K562 (cell line): ENCODE data around the gene NRTN. TPM values are rescaled to one million over a fixed set of nuclear protein-coding genes. Genes with fewer than 3 reads are reported as not detected.
A peak's percentile ranks its signal among the peaks of the same experiment; 100 is the strongest.

Experiments
- ATAC-seq: fragments of 200-7000 bp; cut with Tn5 transposase; 3 replicates; pipeline ENCODE4 v1.9.1; 2020; ENCODE audit warnings: moderate library complexity
- BruUV-seq: library from RNA; stranded (reverse); fragments of 400-500 nt; replicated peaks from 2 replicates; lab custom pipeline; 2021; lab: Mats Ljungman, UMichigan
- CTCF ChIA-PET: fragments of 300-600 bp; formaldehyde crosslinking; extraction: SDS; loops from one replicate; lab custom pipeline; 2021; ENCODE audit warnings: low intra/inter-chr PET ratio; lab: Yijun Ruan, JAX
- POLR2A ChIA-PET: fragments of 300-600, 350-650 bp; sonication (Branson Sonifier 250); formaldehyde crosslinking; extraction: SDS; loops from one replicate; lab custom pipeline; 2021; ENCODE audit warnings: antibody characterized with exemption, inconsistent platforms; lab: Yijun Ruan, JAX
- DNase-seq, 4 experiments: peaks; one replicate each; pipeline versions ENCODE4 v3.0.0 to v3.0.0-alpha.2; 2011 to 2018; ENCODE audit warnings: low spot score in 3 of 4, mixed read lengths in 3 of 4; ENCODE audit errors: extremely low read depth in 1 of 4
- FAIRE-seq: peaks from 2 replicates; lab custom pipeline; 2011; peaks lifted over from hg19 to GRCh38; lab: Jason Lieb, UNC
- H2AFZ ChIP-seq: 2 replicates; pipeline ENCODE4 v1.6.0; 2011; ENCODE audit warnings: low read depth, low read length, control low read depth, inconsistent platforms
- H3K27ac ChIP-seq: fragments of 200-600 bp; 3 replicates; pipeline ENCODE4 v1.8.0; 2011; ENCODE audit warnings: low read depth, mild to moderate bottlenecking, control low read depth, inconsistent platforms, low read length, moderate library complexity, mixed read lengths; ENCODE audit errors: extremely low read depth
- H3K27me3 ChIP-seq, 2 experiments: fragments of 300-600 bp in 1 of 2; 2 replicates in 1 of 2; 3 replicates in 1 of 2; pipeline versions ENCODE4 v1.6.0 to v1.8.0; 2011; ENCODE audit warnings: inconsistent platforms in 2 of 2, low read length in 2 of 2, mild to moderate bottlenecking in 1 of 2, mixed read lengths in 1 of 2, moderate library complexity in 1 of 2; ENCODE audit not compliant: control insufficient read depth in 2 of 2, insufficient read depth in 2 of 2
- H3K36me3 ChIP-seq: fragments of 300-600 bp; 3 replicates; pipeline ENCODE4 v1.8.0; 2011; ENCODE audit warnings: mild to moderate bottlenecking, low read length, inconsistent platforms; ENCODE audit not compliant: control insufficient read depth, insufficient read depth
- H3K4me1 ChIP-seq, 2 experiments: fragments of 200-600 bp in 1 of 2; replicated peaks in 1 of 2; 2 replicates in 1 of 2; 3 replicates in 1 of 2; pipeline versions ENCODE4 v1.5.1 to v1.8.0; 2011; ENCODE audit warnings: inconsistent platforms in 2 of 2, low read length in 2 of 2, mild to moderate bottlenecking in 1 of 2, mixed read lengths in 1 of 2, moderate library complexity in 1 of 2; ENCODE audit not compliant: control insufficient read depth in 2 of 2, insufficient read depth in 2 of 2
- H3K4me2 ChIP-seq: 2 replicates; pipeline ENCODE4 v1.6.1; 2011; ENCODE audit warnings: low read length, control low read depth, inconsistent platforms, mixed read lengths; ENCODE audit not compliant: insufficient read depth
- H3K4me3 ChIP-seq: fragments of 200-600 bp; sonication (generic), shearing (Covaris generic); 2 replicates; pipeline ENCODE4 v1.5.1; 2016; ENCODE audit warnings: control low read depth, inconsistent platforms
- H3K79me2 ChIP-seq: fragments of 200-600 bp; 3 replicates; pipeline ENCODE4 v1.8.0; 2011; ENCODE audit warnings: low read length, inconsistent platforms; ENCODE audit not compliant: control insufficient read depth, insufficient read depth
- H3K9ac ChIP-seq, 2 experiments: 2 replicates each; pipeline versions ENCODE4 v1.6.0 to v1.6.1; 2011; ENCODE audit warnings: low read depth in 2 of 2, low read length in 2 of 2, control low read depth in 1 of 2, inconsistent platforms in 1 of 2, mild to moderate bottlenecking in 1 of 2, mixed read lengths in 1 of 2; ENCODE audit not compliant: insufficient read depth in 1 of 2
- H3K9me1 ChIP-seq: one replicate; pipeline ENCODE4 v1.6.0; 2011; ENCODE audit warnings: inconsistent platforms, mild to moderate bottlenecking, low read length, moderate library complexity; ENCODE audit not compliant: control insufficient read depth, insufficient read depth
- H3K9me3 ChIP-seq: replicated peaks from 2 replicates; pipeline ENCODE4 v1.5.1; 2011; ENCODE audit warnings: low read depth, low read length, inconsistent platforms; ENCODE audit not compliant: control insufficient read depth, insufficient read depth
- H4K20me1 ChIP-seq: replicated peaks from 2 replicates; pipeline ENCODE4 v1.6.1; 2011; ENCODE audit warnings: low read length, inconsistent platforms, mixed read lengths; ENCODE audit not compliant: control insufficient read depth, insufficient read depth
- CHD4 ChIP-seq: fragments of 200-600 bp; sonication (generic); IDR thresholded peaks from 3 replicates; pipeline ENCODE4 v1.6.1; 2012; ENCODE audit warnings: low read depth, mild to moderate bottlenecking, mixed read lengths, low read length, inconsistent platforms; ENCODE audit not compliant: insufficient read depth, insufficient replicate concordance, poor library complexity, severe bottlenecking
- KDM1A ChIP-seq, 2 experiments: fragments of 450-650 bp; IDR thresholded peaks; 2 replicates each; pipeline ENCODE4 v1.6.1; 2016; ENCODE audit warnings: mild to moderate bottlenecking in 2 of 2
- LCOR ChIP-seq: sonication (generic); formaldehyde crosslinking; IDR thresholded peaks from 2 replicates; pipeline ENCODE4 v1.8.0; 2022; ENCODE audit warnings: mild to moderate bottlenecking, missing genetic modification reagents
- MYC ChIP-seq, 2 experiments: fragments of 250-450 bp in 1 of 2; sonication (Bioruptor Pico) in 1 of 2; IDR thresholded peaks; 2 replicates each; pipeline versions ENCODE4 v1.5.1 to v1.6.1; 2012 to 2021; ENCODE audit warnings: low read depth in 2 of 2, borderline replicate concordance in 1 of 2, improper control_type of control experiment in 1 of 2, low read length in 1 of 2, mild to moderate bottlenecking in 1 of 2, moderate library complexity in 1 of 2
- NR1H2 ChIP-seq: sonication (generic); formaldehyde crosslinking; IDR thresholded peaks from 2 replicates; pipeline ENCODE4 v1.4.0; 2020; ENCODE audit warnings: mild to moderate bottlenecking, missing genetic modification reagents
- POLR2B ChIP-seq: fragments of 450-650 bp; IDR thresholded peaks from 2 replicates; pipeline ENCODE4 v1.6.1; 2018; ENCODE audit warnings: low read depth; ENCODE audit not compliant: partially characterized antibody
- RBM25 ChIP-seq: fragments of 200-400 bp; formaldehyde crosslinking; IDR thresholded peaks from 2 replicates; pipeline ENCODE4 v1.6.1; 2018; ENCODE audit warnings: low read length, low read depth, moderate library complexity; ENCODE audit not compliant: severe bottlenecking
- RBM39 ChIP-seq: fragments of 200-400 bp; formaldehyde crosslinking; optimal IDR thresholded peaks from 2 replicates; pipeline ENCODE3; 2018; ENCODE audit warnings: low read depth, low read length
- SRSF3 ChIP-seq: fragments of 200-400 bp; formaldehyde crosslinking; IDR thresholded peaks from 2 replicates; pipeline ENCODE4 v1.6.1; 2016; ENCODE audit warnings: mild to moderate bottlenecking, low read length, moderate library complexity; ENCODE audit not compliant: insufficient read depth
- TAL1 ChIP-seq: fragments of 450-650 bp; IDR thresholded peaks from 2 replicates; pipeline ENCODE4 v1.6.1; 2016; ENCODE audit warnings: mild to moderate bottlenecking
- U2AF1 ChIP-seq: fragments of 200-400 bp; formaldehyde crosslinking; optimal IDR thresholded peaks from 2 replicates; pipeline ENCODE3; 2017; ENCODE audit warnings: mild to moderate bottlenecking, low read depth, low read length, moderate library complexity
- ZNF165 ChIP-seq: fragments of 250-450 bp; sonication (Bioruptor Pico); IDR thresholded peaks from 2 replicates; pipeline ENCODE4 v1.4.0; 2020; ENCODE audit warnings: borderline replicate concordance
- ZNF75A ChIP-seq: fragments of 450-650 bp; formaldehyde crosslinking; IDR thresholded peaks from 2 replicates; pipeline ENCODE4 v1.4.0; 2020; ENCODE audit warnings: mild to moderate bottlenecking
- WGBS: fragments of 100-300 bp; shearing (Covaris generic); methylation state at CpG from one replicate; pipeline ENCODE4 v1.1.6; 2016; ENCODE audit warnings: low coverage, mixed read lengths; ENCODE audit not compliant: insufficient coverage; ENCODE audit errors: missing lambda C conversion rate; 5-methylcytosine and 5-hydroxymethylcytosine counted together
- in situ Hi-C: fragments of 300-500 bp; cut with MboI; formaldehyde crosslinking; loops from 4 replicates; pipeline ENCODE4 v1.15.0; 2018; ENCODE audit warnings: inconsistent platforms, mixed read lengths
- intact Hi-C: fragments of 100-400 bp; cut with micrococcal nuclease; formaldehyde crosslinking; loops from 2 replicates; pipeline ENCODE4 v1.14.2; 2022
- polyA plus RNA-seq, 8 experiments: library from polyadenylated mRNA; depleted of rRNA in 4 of 8; stranded (reverse) in 5 of 8; unstranded in 3 of 8; fragments of >200 nt; fragmentation: Nextera tagmentation in 2 of 8; fragmentation: Illumina TruSeq in 1 of 8; extraction: Ambion mirVana in 2 of 8; extraction: Trizol in 1 of 8; gene quantifications; 2 replicates each; pipeline versions ENCODE4 v1.2.1 to v1.2.3, GENCODE V29; 2011 to 2014; ENCODE audit warnings: inconsistent platforms in 1 of 8, missing spikeins in 1 of 8
- total RNA-seq, 7 experiments: library from RNA; depleted of rRNA in 6 of 7; stranded (reverse); fragments of >200 nt in 6 of 7; fragmentation: Illumina TruSeq in 2 of 7; extraction: Trizol in 2 of 7; gene quantifications; 2 replicates each; pipeline versions ENCODE4 v1.2.1 to v1.2.3, GENCODE V29; 2011 to 2021; ENCODE audit warnings: low replicate concordance in 1 of 7
- TF ChIP-seq, protein P1 (sequence below): sonication (generic); formaldehyde crosslinking; IDR thresholded peaks from 2 replicates; pipeline ENCODE4 v1.8.0; 2023; ENCODE audit warnings: mild to moderate bottlenecking, missing genetic modification reagents
- TF ChIP-seq, protein P2 (sequence below): sonication (generic); formaldehyde crosslinking; IDR thresholded peaks from 2 replicates; pipeline ENCODE4 v1.8.0; 2022; ENCODE audit warnings: mild to moderate bottlenecking, missing genetic modification reagents
- TF ChIP-seq, protein P3 (sequence below): fragments of 250-450 bp; sonication (Bioruptor Pico); IDR thresholded peaks from 2 replicates; pipeline ENCODE4 v1.5.0; 2021
- TF ChIP-seq, protein P4 (sequence below), 2 experiments: IDR thresholded peaks; 2 replicates each; pipeline ENCODE4 v1.6.1; 2012; ENCODE audit warnings: improper control_type of control experiment in 2 of 2, low read depth in 2 of 2, low read length in 2 of 2, borderline replicate concordance in 1 of 2

Gene NRTN
- total and polyA plus RNA-seq, 9 of the 15 experiments (the other 6 are each of a cell fraction or from before 2014, with no cell fraction given) = 0.62 to 8.1 (median 1.6) TPM; not detected in 2

DNA sequence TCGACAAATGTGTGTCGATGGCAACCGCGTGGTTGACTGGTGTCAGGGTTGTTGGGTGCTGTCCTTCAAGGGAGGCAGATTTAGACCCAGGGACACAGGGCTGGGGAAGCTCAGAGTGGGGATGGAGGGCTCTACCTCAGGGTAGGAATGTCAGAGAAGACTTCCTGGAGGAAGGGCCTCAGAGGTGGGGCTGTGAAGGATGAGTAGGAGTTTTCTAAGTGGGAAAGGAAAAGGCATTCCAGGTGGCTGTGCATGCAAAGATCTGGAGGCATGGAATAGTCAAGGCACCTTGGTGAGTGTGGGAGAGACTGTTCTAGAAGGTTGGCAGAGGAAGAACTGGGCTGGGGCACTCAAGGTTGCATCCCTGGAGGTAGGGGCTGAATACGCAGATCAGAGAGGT is 2.0 kb downstream of the NRTN start:
- no peak for ATAC-seq
- no peak for DNase-seq
- Histone ChIP-seq H3K79me2 (no peaks in the 10 kb centered on the region), H3K4me3 (no peak overlapping the region), H3K9me3 (no peaks in the 10 kb centered on the region), H3K4me1 (peaks cover 15 to 47% of the 10 kb centered on the region in 2 experiments), H3K27ac (no peak overlapping the region), H3K4me2 (no peak overlapping the region), H3K9ac (peak overlapping the region in 1 of 2 experiments; percentile 72; a peak in 1 of 4 replicates), H3K27me3 (no peaks in the 10 kb centered on the region), H2AFZ (no peak overlapping the region), H3K36me3 (no peaks in the 10 kb centered on the region), H4K20me1 (no peaks in the 10 kb centered on the region), H3K9me1 (no peaks in the 10 kb centered on the region)
- WGBS = 79% methylated on average over 5 of the region's 5 CpGs
- in situ Hi-C loops = no loop called here
- POLR2A ChIA-PET = interaction anchor here (1.9 kb wide), 1 partner anchor 21 kb away, joined by 12 read pairs; no protein-coding TSS in a partner anchor
- FAIRE-seq = no peak
- CTCF ChIA-PET = interaction anchor here (0.9 to 4.2 kb wide), 3 partner anchors 86 to 215 kb away, joined by 3 to 48 read pairs (median 32); no protein-coding TSS in a partner anchor
- BruUV-seq = no TSS peak
- intact Hi-C loops = loop anchor here (10.0 kb wide), 1 partner anchor 178 kb away; no protein-coding TSS in a partner anchor
- TF ChIP-seq CHD4 (no peak), ZNF165 (CRISPR knock-in tag) (no peak), ZNF75A (CRISPR knock-in tag) (no peak), KDM1A (IDR thresholded peaks at IDR 0.05) (no peak), MYC (IDR thresholded peaks at IDR 0.05; ENCODE audit: low read depth, low read length) (no peak), MYC (CRISPR knock-in tag; IDR thresholded peaks at IDR 0.05; ENCODE audit: borderline replicate concordance, low read depth) (no peak), LCOR (no peak), RBM25 (no peak), TAL1 (no peak), U2AF1 (no peak), RBM39 (no peak), NR1H2 (CRISPR knock-in tag) (no peak), SRSF3 (no peak), POLR2B (no peak)
- TF ChIP-seq, protein P1, sequence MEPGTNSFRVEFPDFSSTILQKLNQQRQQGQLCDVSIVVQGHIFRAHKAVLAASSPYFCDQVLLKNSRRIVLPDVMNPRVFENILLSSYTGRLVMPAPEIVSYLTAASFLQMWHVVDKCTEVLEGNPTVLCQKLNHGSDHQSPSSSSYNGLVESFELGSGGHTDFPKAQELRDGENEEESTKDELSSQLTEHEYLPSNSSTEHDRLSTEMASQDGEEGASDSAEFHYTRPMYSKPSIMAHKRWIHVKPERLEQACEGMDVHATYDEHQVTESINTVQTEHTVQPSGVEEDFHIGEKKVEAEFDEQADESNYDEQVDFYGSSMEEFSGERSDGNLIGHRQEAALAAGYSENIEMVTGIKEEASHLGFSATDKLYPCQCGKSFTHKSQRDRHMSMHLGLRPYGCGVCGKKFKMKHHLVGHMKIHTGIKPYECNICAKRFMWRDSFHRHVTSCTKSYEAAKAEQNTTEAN = no peak
- TF ChIP-seq, protein P2, sequence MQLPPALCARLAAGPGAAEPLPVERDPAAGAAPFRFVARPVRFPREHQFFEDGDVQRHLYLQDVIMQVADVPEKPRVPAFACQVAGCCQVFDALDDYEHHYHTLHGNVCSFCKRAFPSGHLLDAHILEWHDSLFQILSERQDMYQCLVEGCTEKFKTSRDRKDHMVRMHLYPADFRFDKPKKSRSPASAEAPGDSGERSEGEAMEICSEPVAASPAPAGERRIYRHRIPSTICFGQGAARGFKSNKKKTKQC (CRISPR knock-in tag) = no peak
- TF ChIP-seq, protein P3, sequence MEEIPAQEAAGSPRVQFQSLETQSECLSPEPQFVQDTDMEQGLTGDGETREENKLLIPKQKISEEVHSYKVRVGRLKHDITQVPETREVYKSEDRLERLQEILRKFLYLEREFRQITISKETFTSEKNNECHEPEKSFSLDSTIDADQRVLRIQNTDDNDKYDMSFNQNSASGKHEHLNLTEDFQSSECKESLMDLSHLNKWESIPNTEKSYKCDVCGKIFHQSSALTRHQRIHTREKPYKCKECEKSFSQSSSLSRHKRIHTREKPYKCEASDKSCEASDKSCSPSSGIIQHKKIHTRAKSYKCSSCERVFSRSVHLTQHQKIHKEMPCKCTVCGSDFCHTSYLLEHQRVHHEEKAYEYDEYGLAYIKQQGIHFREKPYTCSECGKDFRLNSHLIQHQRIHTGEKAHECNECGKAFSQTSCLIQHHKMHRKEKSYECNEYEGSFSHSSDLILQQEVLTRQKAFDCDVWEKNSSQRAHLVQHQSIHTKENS (CRISPR knock-in tag) = no peak
- TF ChIP-seq, protein P4, sequence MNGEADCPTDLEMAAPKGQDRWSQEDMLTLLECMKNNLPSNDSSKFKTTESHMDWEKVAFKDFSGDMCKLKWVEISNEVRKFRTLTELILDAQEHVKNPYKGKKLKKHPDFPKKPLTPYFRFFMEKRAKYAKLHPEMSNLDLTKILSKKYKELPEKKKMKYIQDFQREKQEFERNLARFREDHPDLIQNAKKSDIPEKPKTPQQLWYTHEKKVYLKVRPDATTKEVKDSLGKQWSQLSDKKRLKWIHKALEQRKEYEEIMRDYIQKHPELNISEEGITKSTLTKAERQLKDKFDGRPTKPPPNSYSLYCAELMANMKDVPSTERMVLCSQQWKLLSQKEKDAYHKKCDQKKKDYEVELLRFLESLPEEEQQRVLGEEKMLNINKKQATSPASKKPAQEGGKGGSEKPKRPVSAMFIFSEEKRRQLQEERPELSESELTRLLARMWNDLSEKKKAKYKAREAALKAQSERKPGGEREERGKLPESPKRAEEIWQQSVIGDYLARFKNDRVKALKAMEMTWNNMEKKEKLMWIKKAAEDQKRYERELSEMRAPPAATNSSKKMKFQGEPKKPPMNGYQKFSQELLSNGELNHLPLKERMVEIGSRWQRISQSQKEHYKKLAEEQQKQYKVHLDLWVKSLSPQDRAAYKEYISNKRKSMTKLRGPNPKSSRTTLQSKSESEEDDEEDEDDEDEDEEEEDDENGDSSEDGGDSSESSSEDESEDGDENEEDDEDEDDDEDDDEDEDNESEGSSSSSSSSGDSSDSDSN (IDR thresholded peaks at IDR 0.05; ENCODE audit: borderline replicate concordance in 1 of 2, low read depth in 2 of 2, low read length in 2 of 2) = no peak
